Endodermal cell (in vitro differentiated cells): ENCODE results near the gene GMPPB. TPM values are rescaled to one million over a fixed set of nuclear protein-coding genes. Genes with fewer than 3 reads are reported as not detected.
A peak's percentile ranks its signal among the peaks of the same experiment; 100 is the strongest.
"Not testable (repeated sequence)": the region's sequence is repeated elsewhere in the genome, so short reads cannot be mapped to it uniquely, and the experiment has no call there.

Experiments
- DNase-seq: peaks from one replicate; pipeline ENCODE4 v3.0.0-alpha.2; 2017
- H3K27ac ChIP-seq: 2 replicates; pipeline ENCODE4 v1.5.1; 2013; ENCODE audit warnings: mild to moderate bottlenecking, low read depth, low read length, moderate library complexity
- H3K27me3 ChIP-seq: 2 replicates; pipeline ENCODE4 v1.6.1; 2013; ENCODE audit warnings: mild to moderate bottlenecking, low read length, moderate library complexity; ENCODE audit not compliant: insufficient read depth, control insufficient read depth, poor library complexity, severe bottlenecking
- H3K36me3 ChIP-seq: 2 replicates; pipeline ENCODE4 v1.7.0; 2013; ENCODE audit warnings: mild to moderate bottlenecking, low read length, moderate library complexity; ENCODE audit not compliant: control insufficient read depth, insufficient read depth
- H3K4me1 ChIP-seq: one replicate; pipeline ENCODE4 v1.7.0; 2013; ENCODE audit warnings: low read length; ENCODE audit not compliant: control insufficient read depth, insufficient read depth
- H3K4me3 ChIP-seq: 2 replicates; pipeline ENCODE4 v1.5.1; 2013; ENCODE audit warnings: mild to moderate bottlenecking, low read length, moderate library complexity
- H3K9ac ChIP-seq: 2 replicates; pipeline ENCODE4 v1.6.1; 2013; ENCODE audit warnings: mild to moderate bottlenecking, low read length, moderate library complexity; ENCODE audit not compliant: poor library complexity, severe bottlenecking; ENCODE audit errors: extremely low read depth
- H3K9me3 ChIP-seq: 2 replicates; pipeline ENCODE4 v1.6.1; 2013; ENCODE audit warnings: mild to moderate bottlenecking, low read length, moderate library complexity; ENCODE audit not compliant: control insufficient read depth
- H3K27ac Mint-ChIP-seq: 2 replicates; pipeline ENCODE4 v1.8.0; 2020; ENCODE audit warnings: mixed read lengths
- H3K27me3 Mint-ChIP-seq: 2 replicates; pipeline ENCODE4 v1.8.0; 2021; ENCODE audit warnings: mild to moderate bottlenecking, mixed read lengths; ENCODE audit not compliant: insufficient read depth
- H3K36me3 Mint-ChIP-seq: 2 replicates; pipeline ENCODE4 v1.8.0; 2020; ENCODE audit warnings: low read depth, mixed read lengths
- H3K4me1 Mint-ChIP-seq: 2 replicates; pipeline ENCODE4 v1.8.0; 2020; ENCODE audit warnings: mixed read lengths
- H3K4me3 Mint-ChIP-seq: 2 replicates; pipeline ENCODE4 v1.8.0; 2020; ENCODE audit warnings: mild to moderate bottlenecking, moderate library complexity, mixed read lengths
- H3K9me3 Mint-ChIP-seq: 2 replicates; pipeline ENCODE4 v1.8.0; 2020; ENCODE audit warnings: mild to moderate bottlenecking, mixed read lengths
- CTCF ChIP-seq: fragments of 200-600 bp; sonication (generic); conservative IDR thresholded peaks from 2 replicates; pipeline ENCODE4 v1.5.0; 2021; ENCODE audit warnings: antibody characterized with exemption, mild to moderate bottlenecking
- WGBS, 2 experiments: methylation state at CpG; one replicate each; pipeline versions ENCODE4 v1.1.5 to v1.1.7; 2013; ENCODE audit warnings: missing lambda C conversion rate in 2 of 2, mixed read lengths in 1 of 2; ENCODE audit not compliant: insufficient coverage in 1 of 2, insufficient read length in 1 of 2; 5-methylcytosine and 5-hydroxymethylcytosine counted together
- total RNA-seq, 2 donors: library from RNA; stranded (reverse); fragmentation: NEBNext Ultra II Directional in 1 of 2; extraction: Animal tissue kit (Norgen Biotek cat#: 25700) in 1 of 2; gene quantifications; 2 replicates in 1 of 2; 3 replicates in 1 of 2; pipeline ENCODE4 v1.2.1, GENCODE V29; 2021

Gene GMPPB
- total RNA-seq, 2 donors from 2014 or later, result 35.5 to 38.2 TPM

- H3K4me1 ChIP-seq, result no peaks in the 10 kb centered on the region
- Mint-ChIP-seq H3K4me3 (no peak overlapping the region), H3K27ac (no peak overlapping the region), H3K36me3 (peaks cover 6% of the 10 kb centered on the region), H3K4me1 (no peaks in the 10 kb centered on the region), H3K27me3 (no peaks in the 10 kb centered on the region), H3K9me3 (no peaks in the 10 kb centered on the region)
- no peak overlapping the region for H3K4me3 ChIP-seq
- no peak overlapping the region for H3K27ac ChIP-seq
- peaks cover 3% of the 10 kb centered on the region for H3K36me3 ChIP-seq
- WGBS, 2 experiments, result 92 to 100% methylated on average over 3 to 16 of the region's 16 CpGs
- no peak for TF ChIP-seq CTCF
- no peak overlapping the region for H3K9ac ChIP-seq
- no peak for DNase-seq
- H3K27me3 ChIP-seq, result no peaks in the 10 kb centered on the region
- no peaks in the 10 kb centered on the region for H3K9me3 ChIP-seq
Observed at GRCh38 chr3:49699281-49699979, 24.3 kb downstream of the GMPPB start.

GRCh38 chr3:49695350-49696015 is 28.3 kb downstream of the GMPPB start:
- H3K27ac Mint-ChIP-seq, H3K27ac ChIP-seq, H3K36me3 ChIP-seq, DNase-seq, H3K9me3 Mint-ChIP-seq, H3K27me3 ChIP-seq, H3K4me3 Mint-ChIP-seq, H3K9ac ChIP-seq, H3K4me1 Mint-ChIP-seq, H3K36me3 Mint-ChIP-seq, H3K27me3 Mint-ChIP-seq, H3K4me1 ChIP-seq, H3K4me3 ChIP-seq, H3K9me3 ChIP-seq: not testable (repeated sequence)
- 91% methylated on average over 4 of the region's 4 CpGs; no CpG with 5 or more reads in 1 of the 2 experiments for WGBS, 2 experiments

- H3K27ac ChIP-seq, H3K9me3 Mint-ChIP-seq, H3K36me3 ChIP-seq, H3K4me1 ChIP-seq, DNase-seq, H3K4me3 ChIP-seq, H3K9ac ChIP-seq, H3K4me3 Mint-ChIP-seq, H3K4me1 Mint-ChIP-seq, H3K27me3 Mint-ChIP-seq, H3K36me3 Mint-ChIP-seq, H3K27ac Mint-ChIP-seq, H3K27me3 ChIP-seq, H3K9me3 ChIP-seq: not testable (repeated sequence)
- 74% methylated on average over 4 to 6 of the region's 6 CpGs for WGBS, 2 experiments
Observed at GRCh38 chr3:49694409-49695070, 29.2 kb downstream of the GMPPB start.

GRCh38 chr3:49691481-49691880 is 32.3 kb downstream of the GMPPB start:
- H3K27ac ChIP-seq, H3K4me3 ChIP-seq, H3K36me3 ChIP-seq, H3K9me3 Mint-ChIP-seq, H3K27me3 ChIP-seq, H3K27ac Mint-ChIP-seq, DNase-seq, H3K9ac ChIP-seq, H3K4me3 Mint-ChIP-seq, H3K27me3 Mint-ChIP-seq, H3K4me1 ChIP-seq, H3K36me3 Mint-ChIP-seq, H3K9me3 ChIP-seq: not testable (repeated sequence)
- peaks cover 20% of the 10 kb centered on the region for H3K4me1 Mint-ChIP-seq
- 94 to 100% methylated on average over 2 to 3 of the region's 3 CpGs for WGBS, 2 experiments

GRCh38 chr3:49690856-49691255 is 32.9 kb downstream of the GMPPB start:
- not testable (repeated sequence) for H3K9ac ChIP-seq, H3K4me3 ChIP-seq, H3K4me1 ChIP-seq, H3K36me3 ChIP-seq, H3K27ac Mint-ChIP-seq, DNase-seq, H3K36me3 Mint-ChIP-seq, H3K27me3 Mint-ChIP-seq, H3K27ac ChIP-seq, H3K27me3 ChIP-seq, H3K9me3 Mint-ChIP-seq, H3K9me3 ChIP-seq
- H3K4me3 Mint-ChIP-seq, result peak overlapping the region; percentile 93
- WGBS, 2 experiments, result 91 to 100% methylated on average over 2 to 3 of the region's 3 CpGs
- H3K4me1 Mint-ChIP-seq, result peaks cover 20% of the 10 kb centered on the region

GRCh38 chr3:49689908-49690624 is 33.7 kb downstream of the GMPPB start:
- DNase-seq, H3K9me3 Mint-ChIP-seq, H3K36me3 Mint-ChIP-seq, H3K27me3 ChIP-seq, H3K4me1 ChIP-seq, H3K27me3 Mint-ChIP-seq, H3K27ac ChIP-seq, H3K36me3 ChIP-seq, H3K9me3 ChIP-seq: not testable (repeated sequence)
- H3K27ac Mint-ChIP-seq, result peak overlapping the region; percentile 97
- 0 to 15% methylated on average over 3 to 16 of the region's 16 CpGs for WGBS, 2 experiments
- H3K4me3 Mint-ChIP-seq, result peak overlapping the region; percentile 93
- peak overlapping the region; percentile 94 for H3K4me3 ChIP-seq
- peak overlapping the region; percentile 56 for H3K9ac ChIP-seq
- H3K4me1 Mint-ChIP-seq, result peaks cover 20% of the 10 kb centered on the region
